B cell (primary cell): ENCODE data around the gene ZMYND8. TPM values are rescaled to one million over a fixed set of nuclear protein-coding genes. Genes with fewer than 3 reads are reported as not detected.

Experiments used
- ATAC-seq: fragments of 200-7000 bp; cut with Tn5 transposase; one replicate; pipeline ENCODE4 v1.10.0; 2021; ENCODE audit warnings: low read depth, mild to moderate bottlenecking, moderate number of reproducible peaks, moderate library complexity
- CTCF ChIA-PET: fragments of 350-600 bp; sonication (Branson Sonifier 250); formaldehyde crosslinking; loops from one replicate; lab custom pipeline; 2021; ENCODE audit warnings: antibody characterized with exemption, inconsistent platforms; lab: Charles Lee
- POLR2A ChIA-PET: fragments of 350-600 bp; sonication (Branson Sonifier 250); formaldehyde crosslinking; loops from one replicate; lab custom pipeline; 2021; ENCODE audit warnings: antibody characterized with exemption; lab: Charles Lee
- DNase-seq: peaks from one replicate; pipeline ENCODE4 v3.0.0; 2013
- H2AFZ ChIP-seq: 2 replicates; pipeline ENCODE4 v1.6.1; 2012; ENCODE audit warnings: mild to moderate bottlenecking, low read depth, low read length; ENCODE audit not compliant: insufficient read depth, poor library complexity, severe bottlenecking
- H3K27ac ChIP-seq, 2 donors: 1 replicate in 1 of 2; 2 replicates in 1 of 2; pipeline ENCODE4 v1.5.1; 2012 to 2013; ENCODE audit warnings: low read length in 2 of 2, mild to moderate bottlenecking in 2 of 2, moderate library complexity in 1 of 2
- H3K27me3 ChIP-seq, 4 experiments: fragments of 200-600 bp in 1 of 4; sonication (generic) in 1 of 4; replicated peaks in 1 of 4; 1 replicate in 2 of 4; 2 replicates in 2 of 4; pipeline versions ENCODE4 v1.6.1 to v1.7.0; 2013 to 2016; ENCODE audit warnings: low read length in 3 of 4, mild to moderate bottlenecking in 2 of 4, mixed read lengths in 1 of 4, moderate library complexity in 1 of 4; ENCODE audit not compliant: insufficient read depth in 4 of 4, control insufficient read depth in 3 of 4; ENCODE audit errors: control extremely low read depth in 1 of 4
- H3K36me3 ChIP-seq, 2 experiments: replicated peaks in 1 of 2; 1 replicate in 1 of 2; 2 replicates in 1 of 2; pipeline versions ENCODE4 v1.6.1 to v1.7.1; 2013; ENCODE audit warnings: low read length in 1 of 2; ENCODE audit not compliant: insufficient read depth in 2 of 2, control insufficient read depth in 1 of 2; ENCODE audit errors: control extremely low read depth in 1 of 2, extremely low read depth in 1 of 2
- H3K4me1 ChIP-seq, 2 donors: fragments of 200-600 bp in 1 of 2; sonication (generic) in 1 of 2; 1 replicate in 1 of 2; 2 replicates in 1 of 2; pipeline versions ENCODE4 v1.5.1 to v1.6.1; 2013 to 2017; ENCODE audit warnings: low read length in 2 of 2; ENCODE audit not compliant: control insufficient read depth in 2 of 2, insufficient read depth in 2 of 2
- H3K4me2 ChIP-seq: replicated peaks from 2 replicates; pipeline ENCODE3; 2012; ENCODE audit warnings: mild to moderate bottlenecking, low read depth, low read length; ENCODE audit not compliant: poor library complexity, severe bottlenecking
- H3K4me3 ChIP-seq, 5 experiments: fragments of 200-600 bp in 1 of 5; sonication (generic) in 1 of 5; 1 replicate in 3 of 5; 2 replicates in 2 of 5; pipeline versions ENCODE4 v1.5.1 to v1.7.0; 2011 to 2016; ENCODE audit warnings: low read length in 4 of 5, mild to moderate bottlenecking in 4 of 5, low read depth in 2 of 5, control low read depth in 1 of 5, moderate library complexity in 1 of 5; ENCODE audit not compliant: insufficient read depth in 1 of 5; ENCODE audit errors: control extremely low read depth in 1 of 5, extremely low read depth in 1 of 5
- H3K79me2 ChIP-seq: fragments of 200-600 bp; sonication (generic); one replicate; pipeline ENCODE4 v1.6.0; 2016; ENCODE audit warnings: low read length; ENCODE audit not compliant: control insufficient read depth, insufficient read depth
- H3K9ac ChIP-seq: fragments of 200-600 bp; sonication (generic); 2 replicates; pipeline ENCODE4 v1.6.1; 2017; ENCODE audit warnings: mild to moderate bottlenecking, low read length, moderate library complexity
- H3K9me3 ChIP-seq, 3 donors: one replicate each; pipeline versions ENCODE4 v1.6.1 to v1.7.1; 2013; ENCODE audit warnings: low read length in 2 of 3; ENCODE audit not compliant: control insufficient read depth in 2 of 3, insufficient read depth in 1 of 3; ENCODE audit errors: control extremely low read depth in 1 of 3
- H4K20me1 ChIP-seq: 2 replicates; pipeline ENCODE4 v1.6.0; 2012; ENCODE audit warnings: mild to moderate bottlenecking, low read length; ENCODE audit not compliant: insufficient read depth, control insufficient read depth, poor library complexity, severe bottlenecking
- H3K27ac Mint-ChIP-seq: one replicate; pipeline ENCODE4 v1.8.0; 2021; ENCODE audit warnings: mixed read lengths
- H3K27me3 Mint-ChIP-seq: one replicate; pipeline ENCODE4 v1.8.0; 2021; ENCODE audit warnings: mixed read lengths
- H3K4me1 Mint-ChIP-seq: one replicate; pipeline ENCODE4 v1.8.0; 2021; ENCODE audit warnings: mixed read lengths
- H3K4me3 Mint-ChIP-seq: one replicate; pipeline ENCODE4 v1.8.0; 2021; ENCODE audit warnings: mixed read lengths
- H3K9me3 Mint-ChIP-seq: one replicate; pipeline ENCODE4 v1.8.0; 2022; ENCODE audit warnings: mixed read lengths; ENCODE audit not compliant: insufficient read depth
- CTCF ChIP-seq: fragments of 200-600 bp; IDR thresholded peaks from one replicate; pipeline ENCODE4 v1.8.0; 2022; ENCODE audit warnings: antibody characterized with exemption, mild to moderate bottlenecking
- EZH2 ChIP-seq: IDR thresholded peaks from 2 replicates; pipeline ENCODE4 v1.6.1; 2012; ENCODE audit warnings: borderline replicate concordance, low read depth, mild to moderate bottlenecking, moderate library complexity, low read length; ENCODE audit not compliant: insufficient read depth, poor library complexity, severe bottlenecking
- WGBS: methylation state at CpG from one replicate; pipeline ENCODE4 v1.1.5; 2013; ENCODE audit warnings: missing lambda C conversion rate; ENCODE audit not compliant: insufficient coverage; 5-methylcytosine and 5-hydroxymethylcytosine counted together
- intact Hi-C: fragments of 100-400 bp; cut with micrococcal nuclease; formaldehyde crosslinking; loops from one replicate; pipeline ENCODE4 v1.10.0; 2022
- polyA minus RNA-seq: library from RNA; depleted of rRNA, polyadenylated mRNA; stranded (reverse); fragments of >200 nt; gene quantifications from 2 replicates; pipeline ENCODE4 v1.2.3, GENCODE V29; 2012
- polyA plus RNA-seq: library from polyadenylated mRNA; depleted of rRNA; stranded (reverse); fragments of >200 nt; gene quantifications from 2 replicates; pipeline ENCODE4 v1.2.3, GENCODE V29; 2012
- total RNA-seq, 2 donors: library from RNA; stranded (reverse); fragments of 120-200 nt in 1 of 2; gene quantifications; 1 replicate in 1 of 2; 2 replicates in 1 of 2; pipeline versions ENCODE4 v1.2.3 to v1.2.4, GENCODE V29; 2013 to 2022

The ZMYND8 gene
- total RNA-seq, result 67.2 and 71.6 TPM in 2 replicates
- 27.9 TPM for total RNA-seq (2013)
- polyA plus RNA-seq, result 20.3 and 29.3 TPM in 2 replicates
- 26.8 and 47.9 TPM in 2 replicates for polyA minus RNA-seq

- no peaks in the 10 kb centered on the region for H3K36me3 ChIP-seq
- H3K4me1 ChIP-seq, result peaks cover 89 to 97% of the 10 kb centered on the region in 2 donors
- peak within 1 kb of the TSS; percentile 85 for H3K4me2 ChIP-seq
- H3K4me1 Mint-ChIP-seq, result peaks cover 57% of the 10 kb centered on the region
- no peaks in the 10 kb centered on the region for H3K27me3 Mint-ChIP-seq
- H3K4me3 ChIP-seq, result peak within 1 kb of the TSS; percentile 42 to 68 (median 56)
- ChIA-PET POLR2A (interaction anchor here (0.5 to 3.5 kb wide), 9 partner anchors 10 to 144 kb away, joined by 3 to 18 read pairs (median 4); no protein-coding TSS in a partner anchor), CTCF (interaction anchor here (0.5 to 9.0 kb wide), 7 partner anchors 9 to 264 kb away, joined by 3 to 70 read pairs (median 3); no protein-coding TSS in a partner anchor)
- DNase-seq (peak; percentile 98), ATAC-seq (peak; percentile 81)
- peak within 1 kb of the TSS; percentile 99 for H3K27ac Mint-ChIP-seq
- peak within 1 kb of the TSS; percentile 57 for H3K9ac ChIP-seq
- no peaks in the 10 kb centered on the region for H4K20me1 ChIP-seq
- TF ChIP-seq EZH2, result no peak
- no peak for TF ChIP-seq CTCF
- no peaks in the 10 kb centered on the region for H3K9me3 ChIP-seq
- H3K79me2 ChIP-seq, result peaks cover 62% of the 10 kb centered on the region
- H3K27ac ChIP-seq, result peak within 1 kb of the TSS; percentile 90
- H3K4me3 Mint-ChIP-seq, result peak within 1 kb of the TSS; percentile 92
- intact Hi-C loops, result loop anchor here (2.0 to 5.0 kb wide), 2 partner anchors 56 to 1921 kb away; partner anchors contain the start of gene ZNFX1
- no peaks in the 10 kb centered on the region for H3K27me3 ChIP-seq
- peak within 1 kb of the TSS; percentile 96 for H2AFZ ChIP-seq
- 6% methylated on average over 15 of the region's 21 CpGs for WGBS
- H3K9me3 Mint-ChIP-seq, result no peaks in the 10 kb centered on the region
Measured at GRCh38 chr20:47356526-47357295, at the start of gene ZMYND8. TSS of gene ZMYND8 (minus strand) at chr20:47356699. CDS start at chr20:47356670, 29 bp downstream.
